Testis (tissue), 2 donors: ENCODE results near the gene KCTD18.

Experiments
- CTCF ChIP-seq, 3 experiments: fragments of 450-650 bp in 2 of 3; fragments of 200-600 bp in 1 of 3; sonication (generic) in 1 of 3; IDR thresholded peaks; one replicate each; pipeline ENCODE4 v1.5.1; 2016 to 2019; ENCODE audit warnings: antibody characterized with exemption in 3 of 3, mild to moderate bottlenecking in 2 of 3, moderate library complexity in 1 of 3
- POLR2A ChIP-seq: fragments of 450-650 bp; IDR thresholded peaks from one replicate; pipeline ENCODE4 v1.6.1; 2017; ENCODE audit warnings: antibody characterized with exemption, mild to moderate bottlenecking, moderate library complexity

DNA sequence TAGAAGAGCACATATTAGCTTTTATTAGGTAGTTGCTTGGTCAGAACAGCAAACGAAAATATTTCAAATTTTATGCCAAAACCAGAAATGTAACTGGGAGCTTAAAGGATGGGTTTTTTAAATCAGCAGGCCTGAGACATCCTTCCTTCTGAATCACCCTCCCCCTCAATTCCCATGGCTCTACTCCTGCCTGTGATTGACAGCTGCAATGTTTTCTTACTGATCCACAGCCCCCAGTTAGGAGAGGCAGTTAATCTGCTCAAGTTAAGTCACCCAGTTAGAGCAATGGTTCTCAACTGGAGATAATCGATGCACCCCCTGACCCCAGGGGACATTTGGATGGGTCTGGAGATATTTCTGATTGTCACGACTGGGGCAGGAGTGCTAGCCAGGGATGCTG lies 24.9 kb downstream of the KCTD18 start:
- no peak for TF ChIP-seq CTCF (IDR thresholded peaks at IDR 0.05)
- no peak for TF ChIP-seq POLR2A
